Neural progenitor cell (in vitro differentiated cells): ENCODE results near the gene SLC11A2.

Experiments
- EZH2 ChIP-seq: fragments of 200-600 bp; sonication (generic); IDR thresholded peaks from 2 replicates; pipeline ENCODE4 v1.6.1; 2017; ENCODE audit warnings: antibody characterized with exemption, mild to moderate bottlenecking, moderate library complexity
- EZH2phosphoT487 ChIP-seq: fragments of 200-600 bp; sonication (generic); IDR thresholded peaks from 2 replicates; pipeline ENCODE4 v1.6.1; 2017; ENCODE audit warnings: antibody characterized with exemption
- TF ChIP-seq, protein P1 (sequence below): fragments of 200-600 bp; sonication (generic); IDR thresholded peaks from 2 replicates; pipeline ENCODE4 v1.5.1; 2017; ENCODE audit warnings: antibody characterized with exemption, mild to moderate bottlenecking

DNA sequence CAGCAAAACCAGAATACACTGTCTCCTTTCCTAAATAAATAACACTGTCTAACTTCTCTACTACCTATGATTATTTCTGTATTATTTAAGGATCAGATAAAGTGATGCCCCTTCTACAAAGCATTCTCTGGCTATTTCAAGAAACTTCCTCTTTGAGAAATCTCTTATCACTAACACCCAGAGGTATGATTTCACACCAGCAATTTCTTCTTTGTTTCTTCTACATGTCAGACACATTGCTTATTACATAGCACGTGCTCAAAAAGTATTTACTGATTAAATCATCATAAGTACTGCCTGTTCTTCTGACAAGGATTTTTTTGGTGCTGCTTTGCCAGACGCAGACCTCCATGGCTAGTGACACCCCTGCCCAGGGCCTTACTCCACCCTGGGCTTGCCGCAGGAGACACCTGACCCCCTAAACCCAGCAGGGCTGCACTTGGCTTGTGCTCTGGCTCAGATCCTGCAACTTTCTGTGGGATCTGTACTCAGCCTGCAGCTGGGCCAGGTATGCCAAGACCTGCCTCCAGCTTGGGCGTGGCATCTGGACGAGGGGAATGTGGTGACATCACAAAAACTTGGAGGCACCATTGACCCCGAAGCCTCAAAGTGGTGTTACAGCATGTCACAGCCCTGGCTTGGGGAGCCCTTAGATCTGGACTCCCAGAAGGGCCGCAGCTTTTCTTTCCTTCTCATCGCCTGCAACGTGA lies 89.2 kb downstream of the SLC11A2 start:
- TF ChIP-seq, protein P1, sequence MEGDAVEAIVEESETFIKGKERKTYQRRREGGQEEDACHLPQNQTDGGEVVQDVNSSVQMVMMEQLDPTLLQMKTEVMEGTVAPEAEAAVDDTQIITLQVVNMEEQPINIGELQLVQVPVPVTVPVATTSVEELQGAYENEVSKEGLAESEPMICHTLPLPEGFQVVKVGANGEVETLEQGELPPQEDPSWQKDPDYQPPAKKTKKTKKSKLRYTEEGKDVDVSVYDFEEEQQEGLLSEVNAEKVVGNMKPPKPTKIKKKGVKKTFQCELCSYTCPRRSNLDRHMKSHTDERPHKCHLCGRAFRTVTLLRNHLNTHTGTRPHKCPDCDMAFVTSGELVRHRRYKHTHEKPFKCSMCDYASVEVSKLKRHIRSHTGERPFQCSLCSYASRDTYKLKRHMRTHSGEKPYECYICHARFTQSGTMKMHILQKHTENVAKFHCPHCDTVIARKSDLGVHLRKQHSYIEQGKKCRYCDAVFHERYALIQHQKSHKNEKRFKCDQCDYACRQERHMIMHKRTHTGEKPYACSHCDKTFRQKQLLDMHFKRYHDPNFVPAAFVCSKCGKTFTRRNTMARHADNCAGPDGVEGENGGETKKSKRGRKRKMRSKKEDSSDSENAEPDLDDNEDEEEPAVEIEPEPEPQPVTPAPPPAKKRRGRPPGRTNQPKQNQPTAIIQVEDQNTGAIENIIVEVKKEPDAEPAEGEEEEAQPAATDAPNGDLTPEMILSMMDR, result no peak
- TF ChIP-seq EZH2, result no peak
- no peak for TF ChIP-seq EZH2phosphoT487
